ENCODE results near the gene ADGRF5.

The ADGRF5 gene

DNA sequence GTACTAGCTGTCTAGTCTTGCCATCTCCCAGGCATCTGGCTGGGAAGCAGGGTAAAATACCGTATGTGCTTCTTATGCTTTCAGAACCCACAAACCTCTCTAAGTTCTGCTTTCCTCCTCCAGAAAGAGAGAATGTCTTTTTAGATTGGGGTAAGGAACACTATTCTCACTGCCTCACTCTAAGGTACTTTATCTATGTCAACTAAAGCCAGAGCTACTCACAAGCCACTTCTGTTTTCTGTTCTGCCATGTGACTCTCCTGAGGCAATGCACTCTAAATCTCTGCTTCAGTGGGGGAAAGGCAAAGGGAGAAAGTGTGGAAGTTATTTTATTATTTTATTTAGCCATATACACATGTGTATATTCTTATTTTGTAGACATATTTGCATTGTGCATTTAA, 112.9 kb downstream of the ADGRF5 start:
- no peak for DNase-seq

Data from stimulated activated CD4-positive, alpha-beta T cell treated with anti-CD3 and anti-CD28 coated beads, Interleukin-1b, Interleukin-23, amount 100 ng/mL, for 48 hours (primary cell).